ENCODE results near the gene EDEM3.

DNA sequence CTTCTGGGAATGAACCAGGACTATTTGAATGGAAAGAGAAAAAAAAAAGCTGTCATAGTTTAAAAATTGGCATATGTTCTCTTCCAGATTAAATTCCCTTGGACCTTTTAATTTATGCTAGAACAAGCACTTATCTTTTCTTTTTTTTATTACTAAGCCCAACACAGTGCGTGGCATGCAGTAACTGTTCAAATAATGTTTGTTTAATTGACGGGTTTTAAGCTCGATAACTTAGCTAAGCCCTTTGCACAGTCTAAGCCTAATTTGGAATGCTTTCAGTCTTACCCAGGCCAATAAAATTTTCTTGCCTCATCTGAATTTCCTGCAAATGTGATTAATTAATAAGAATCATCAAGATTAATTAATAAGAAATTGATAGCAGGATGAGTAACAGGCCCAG, 39.3 kb upstream of the EDEM3 start:
- TF ChIP-seq RAD21 (IDR thresholded peaks at IDR 0.05): no peak
- TF ChIP-seq, protein P1, sequence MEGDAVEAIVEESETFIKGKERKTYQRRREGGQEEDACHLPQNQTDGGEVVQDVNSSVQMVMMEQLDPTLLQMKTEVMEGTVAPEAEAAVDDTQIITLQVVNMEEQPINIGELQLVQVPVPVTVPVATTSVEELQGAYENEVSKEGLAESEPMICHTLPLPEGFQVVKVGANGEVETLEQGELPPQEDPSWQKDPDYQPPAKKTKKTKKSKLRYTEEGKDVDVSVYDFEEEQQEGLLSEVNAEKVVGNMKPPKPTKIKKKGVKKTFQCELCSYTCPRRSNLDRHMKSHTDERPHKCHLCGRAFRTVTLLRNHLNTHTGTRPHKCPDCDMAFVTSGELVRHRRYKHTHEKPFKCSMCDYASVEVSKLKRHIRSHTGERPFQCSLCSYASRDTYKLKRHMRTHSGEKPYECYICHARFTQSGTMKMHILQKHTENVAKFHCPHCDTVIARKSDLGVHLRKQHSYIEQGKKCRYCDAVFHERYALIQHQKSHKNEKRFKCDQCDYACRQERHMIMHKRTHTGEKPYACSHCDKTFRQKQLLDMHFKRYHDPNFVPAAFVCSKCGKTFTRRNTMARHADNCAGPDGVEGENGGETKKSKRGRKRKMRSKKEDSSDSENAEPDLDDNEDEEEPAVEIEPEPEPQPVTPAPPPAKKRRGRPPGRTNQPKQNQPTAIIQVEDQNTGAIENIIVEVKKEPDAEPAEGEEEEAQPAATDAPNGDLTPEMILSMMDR (IDR thresholded peaks at IDR 0.05; ENCODE audit: low read depth, low read length, missing input control): no peak
- no peak for TF ChIP-seq GABPA (IDR thresholded peaks at IDR 0.05 in 1 of 2, conservative IDR thresholded peaks at IDR 0.05 in 1 of 2)
- TF ChIP-seq, protein P2, sequence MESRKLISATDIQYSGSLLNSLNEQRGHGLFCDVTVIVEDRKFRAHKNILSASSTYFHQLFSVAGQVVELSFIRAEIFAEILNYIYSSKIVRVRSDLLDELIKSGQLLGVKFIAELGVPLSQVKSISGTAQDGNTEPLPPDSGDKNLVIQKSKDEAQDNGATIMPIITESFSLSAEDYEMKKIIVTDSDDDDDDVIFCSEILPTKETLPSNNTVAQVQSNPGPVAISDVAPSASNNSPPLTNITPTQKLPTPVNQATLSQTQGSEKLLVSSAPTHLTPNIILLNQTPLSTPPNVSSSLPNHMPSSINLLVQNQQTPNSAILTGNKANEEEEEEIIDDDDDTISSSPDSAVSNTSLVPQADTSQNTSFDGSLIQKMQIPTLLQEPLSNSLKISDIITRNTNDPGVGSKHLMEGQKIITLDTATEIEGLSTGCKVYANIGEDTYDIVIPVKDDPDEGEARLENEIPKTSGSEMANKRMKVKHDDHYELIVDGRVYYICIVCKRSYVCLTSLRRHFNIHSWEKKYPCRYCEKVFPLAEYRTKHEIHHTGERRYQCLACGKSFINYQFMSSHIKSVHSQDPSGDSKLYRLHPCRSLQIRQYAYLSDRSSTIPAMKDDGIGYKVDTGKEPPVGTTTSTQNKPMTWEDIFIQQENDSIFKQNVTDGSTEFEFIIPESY (IDR thresholded peaks at IDR 0.05): no peak
- TF ChIP-seq EGR1 (IDR thresholded peaks at IDR 0.05; ENCODE audit: low read depth in 2 of 2): no peak
- TF ChIP-seq, protein P3, sequence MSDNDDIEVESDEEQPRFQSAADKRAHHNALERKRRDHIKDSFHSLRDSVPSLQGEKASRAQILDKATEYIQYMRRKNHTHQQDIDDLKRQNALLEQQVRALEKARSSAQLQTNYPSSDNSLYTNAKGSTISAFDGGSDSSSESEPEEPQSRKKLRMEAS (IDR thresholded peaks at IDR 0.05): no peak
- no peak for TF ChIP-seq TAF1 (conservative IDR thresholded peaks at IDR 0.05)
- no peak for TF ChIP-seq JUND (IDR thresholded peaks at IDR 0.05)
- TF ChIP-seq RXRA (IDR thresholded peaks at IDR 0.05): peak in 1 of 2 donors; percentile 31

Measured in liver (tissue), 3 donors.